NCI-H2081 (cell line): ENCODE data around the gene PBX1.

Experiments
- DNase-seq, 2 experiments: peaks; one replicate each; lab custom pipeline; 2025; lab: John Stamatoyannopoulos, UW

Gene PBX1

DNA sequence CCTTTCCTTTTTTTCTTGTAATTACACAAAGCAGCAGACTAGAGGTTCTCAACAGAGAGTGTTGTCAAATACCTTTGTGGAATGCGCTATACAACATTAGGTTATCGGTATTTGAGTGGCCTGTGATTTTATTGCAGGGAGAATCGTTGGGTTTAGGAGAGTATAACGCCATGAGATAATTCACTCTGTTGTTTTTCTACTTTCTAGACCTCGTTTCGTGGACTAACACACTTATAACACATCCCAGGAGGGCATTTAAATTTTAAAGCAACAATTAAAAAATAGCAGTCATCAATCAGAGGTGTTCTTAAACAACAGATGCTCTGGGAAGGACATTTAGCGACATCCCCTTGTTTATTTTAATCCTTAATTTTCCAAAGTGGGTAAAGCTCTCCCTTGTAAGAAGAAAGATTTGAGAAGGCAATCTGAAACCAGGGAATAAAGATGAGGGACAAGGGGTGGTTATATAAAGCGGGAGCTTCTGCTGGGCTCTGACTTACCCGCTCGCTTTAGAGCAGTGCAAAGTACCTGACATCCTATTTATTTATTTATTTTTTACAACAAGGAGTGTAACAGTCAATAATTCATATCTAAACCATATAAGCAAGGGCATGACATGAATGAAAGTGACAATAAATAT is 4.9 kb downstream of the PBX1 start:
- DNase-seq: peak in 1 of 2 experiments; percentile 43

DNA sequence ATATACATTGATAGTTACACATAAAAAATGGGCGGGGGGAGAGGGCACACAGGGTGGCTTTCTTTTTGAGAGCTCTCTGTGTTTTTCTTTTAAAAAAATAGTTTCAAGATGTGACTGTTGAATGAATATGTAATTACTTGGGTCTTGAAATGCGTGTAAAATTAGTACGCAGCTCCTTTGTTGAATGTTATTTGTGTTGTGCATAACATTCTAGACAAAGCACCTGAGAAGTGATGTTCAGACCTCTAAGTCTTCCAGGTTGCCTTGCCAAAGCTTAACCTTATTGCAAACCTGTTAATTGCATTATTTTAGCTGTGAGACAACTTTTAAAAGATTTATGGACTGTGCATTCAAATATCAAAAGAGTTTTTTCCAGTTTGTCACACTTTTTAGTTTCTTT is 5.4 kb downstream of the PBX1 start:
- no peak for DNase-seq

DNA sequence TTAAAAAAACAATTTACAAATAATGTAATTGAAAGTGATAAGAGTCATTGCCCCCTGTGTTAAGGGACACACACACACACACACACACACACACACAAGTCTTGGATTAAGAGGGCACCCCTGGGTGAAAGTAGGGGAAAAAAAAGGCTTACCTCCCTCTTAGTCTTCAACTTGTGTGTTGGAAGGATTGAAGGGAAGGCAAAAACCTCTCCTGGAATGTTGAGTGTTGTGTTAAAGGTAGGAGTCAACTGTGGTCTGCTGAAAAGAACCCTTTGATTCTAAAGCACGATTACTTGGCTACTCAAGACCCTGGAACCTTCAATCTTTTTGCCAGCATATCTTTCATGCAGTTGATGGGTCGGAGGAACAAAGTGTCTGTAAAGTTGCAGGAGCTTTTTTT is 6.4 kb downstream of the PBX1 start:
- no peak for DNase-seq

DNA sequence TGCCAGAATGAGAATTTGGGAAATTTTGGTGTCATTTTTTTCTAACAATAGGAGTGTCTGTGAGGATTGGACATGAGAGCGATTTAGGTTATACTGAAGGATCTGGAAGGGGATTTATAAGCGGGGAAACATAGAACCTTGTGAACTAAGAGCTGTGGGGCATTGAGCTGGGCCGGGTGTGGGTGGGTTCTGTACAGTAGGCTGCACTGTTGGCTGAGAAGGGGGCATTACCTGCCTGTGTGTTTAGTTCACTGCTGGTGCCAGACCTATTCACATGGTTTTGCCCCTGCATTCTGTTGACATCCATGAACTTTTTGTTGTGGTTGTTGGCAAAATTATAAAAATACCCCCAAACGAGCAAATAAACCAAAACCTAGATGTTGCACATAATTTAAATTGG is 8.8 kb downstream of the PBX1 start:
- no peak for DNase-seq

DNA sequence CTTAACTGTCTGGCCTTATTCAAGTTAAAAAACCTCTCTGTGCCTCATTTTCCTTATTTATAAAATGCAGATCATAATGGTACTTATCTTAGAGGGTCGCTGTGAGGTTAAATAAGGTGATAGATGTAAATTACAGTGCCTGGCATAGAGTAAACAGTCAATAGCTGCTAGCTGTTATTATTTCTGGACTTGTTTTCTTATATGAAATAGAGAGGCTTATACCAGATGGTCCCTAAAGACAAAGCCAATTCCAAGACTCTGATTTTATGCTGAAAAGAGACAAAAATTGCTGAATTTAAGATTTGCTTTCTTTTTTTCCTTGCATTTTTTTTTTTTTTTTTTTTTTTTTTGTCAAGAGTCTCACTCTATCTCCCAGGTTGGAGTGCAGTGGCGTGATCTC is 10.3 kb downstream of the PBX1 start:
- no peak for DNase-seq

DNA sequence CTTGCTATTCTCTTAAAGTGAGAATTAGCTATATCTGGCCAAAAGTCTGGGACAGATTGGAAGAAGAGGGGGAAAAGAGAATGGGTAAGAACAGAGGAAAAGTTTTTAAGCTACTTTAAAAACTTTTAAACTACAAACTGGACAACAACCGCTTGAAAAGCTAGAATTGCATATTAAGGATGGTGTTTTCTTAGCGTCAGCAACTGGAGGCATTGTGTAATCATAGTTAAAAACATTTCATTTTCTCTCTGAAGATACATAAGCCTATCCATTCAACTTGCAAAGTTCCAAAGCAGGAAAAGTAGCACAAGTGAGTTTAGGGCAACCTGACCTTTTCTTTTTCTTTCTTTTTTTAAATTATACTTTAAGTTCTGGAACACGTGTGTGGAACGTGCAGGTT is 10.9 kb downstream of the PBX1 start:
- no peak for DNase-seq

DNA sequence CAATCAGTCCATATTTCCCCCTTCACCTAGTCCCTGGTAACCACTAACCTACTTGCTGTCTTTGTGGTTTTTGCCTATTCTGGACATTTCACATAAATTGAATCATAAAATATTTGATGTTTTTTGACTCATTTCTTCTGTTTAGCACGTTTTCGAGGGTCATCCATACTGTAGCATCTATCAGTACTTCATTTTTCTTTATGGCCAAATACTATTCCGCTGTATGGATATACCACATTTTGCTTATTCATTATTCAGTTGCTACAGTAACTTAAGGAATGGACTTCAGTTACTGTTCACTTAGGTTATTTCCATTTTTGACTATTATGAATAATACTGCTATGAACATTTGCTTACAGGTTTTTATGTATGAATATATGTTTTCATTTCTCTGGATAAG is 12.3 kb downstream of the PBX1 start:
- DNase-seq: no peak

DNA sequence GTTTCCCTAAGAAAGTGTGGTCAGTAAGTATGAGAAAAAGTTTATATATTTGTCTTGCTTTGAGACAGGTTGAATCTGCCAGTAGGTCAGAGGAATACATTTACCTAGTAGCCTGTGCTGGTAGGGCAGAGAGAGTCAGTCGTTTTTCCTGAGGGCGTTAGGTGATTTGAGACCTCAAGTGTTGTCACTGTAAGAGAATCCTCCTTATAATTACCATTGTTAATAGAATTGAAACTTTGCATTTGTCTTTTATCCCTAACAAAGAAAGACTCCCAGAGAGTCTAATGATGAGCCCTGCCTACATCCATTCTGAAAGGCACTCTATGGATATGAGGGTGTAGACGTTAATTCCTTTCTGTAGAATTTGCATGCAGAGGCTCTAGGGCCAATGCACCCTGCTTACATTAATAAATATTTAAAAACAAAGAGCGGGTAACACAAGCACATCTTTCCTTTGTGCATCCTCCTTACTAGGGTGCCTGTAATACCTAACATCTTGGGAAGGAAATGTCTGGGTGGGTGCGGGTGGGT is 16.4 kb downstream of the PBX1 start:
- DNase-seq: no peak

DNA sequence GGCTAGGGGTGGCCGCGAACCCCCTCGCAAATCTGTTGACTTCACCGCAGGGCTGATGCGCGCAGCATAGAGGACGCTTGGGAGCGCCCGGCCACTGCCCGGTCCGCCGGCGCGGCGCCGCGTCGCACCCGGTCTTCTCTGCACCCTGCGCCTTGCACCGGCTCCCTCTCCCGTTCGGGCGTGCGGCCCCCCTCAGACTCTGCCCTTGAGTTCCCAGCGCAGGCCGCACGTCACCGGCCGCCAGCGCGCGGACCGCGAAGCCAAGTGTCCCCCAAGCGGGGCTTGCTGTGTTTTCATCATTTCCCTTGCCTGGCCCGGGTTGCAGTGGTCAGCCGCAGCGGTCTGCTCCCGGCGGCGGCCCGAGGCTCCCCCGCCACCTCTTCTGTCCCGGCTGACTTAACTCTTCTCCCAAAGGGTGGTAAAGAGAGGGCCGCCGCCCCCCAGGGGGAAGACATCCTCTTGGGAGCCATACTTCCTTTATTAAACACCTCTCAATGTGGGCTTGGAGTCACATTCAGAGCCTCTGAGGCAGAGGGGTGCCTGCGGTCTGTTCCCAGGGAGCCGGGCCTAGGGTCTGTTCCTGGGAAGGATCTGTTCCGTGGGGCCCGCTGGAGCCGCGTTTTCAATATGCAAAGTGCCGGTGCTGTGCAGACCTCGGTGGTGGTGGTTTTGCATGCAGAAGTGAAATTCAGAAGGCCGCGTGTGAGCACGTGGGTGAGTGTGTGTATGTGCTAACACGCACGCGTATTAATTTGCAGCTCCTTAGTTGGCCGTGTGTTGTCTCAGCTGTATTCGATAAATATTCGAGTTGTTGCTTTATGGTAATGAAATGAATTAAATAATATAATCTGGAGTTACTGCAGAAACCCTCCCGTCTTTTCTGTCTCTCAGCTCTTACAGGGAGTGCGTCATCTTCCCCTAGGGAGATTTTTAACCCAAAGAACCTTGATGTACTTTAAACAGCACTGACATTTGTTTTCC is 17.6 kb downstream of the PBX1 start:
- no peak for DNase-seq

DNA sequence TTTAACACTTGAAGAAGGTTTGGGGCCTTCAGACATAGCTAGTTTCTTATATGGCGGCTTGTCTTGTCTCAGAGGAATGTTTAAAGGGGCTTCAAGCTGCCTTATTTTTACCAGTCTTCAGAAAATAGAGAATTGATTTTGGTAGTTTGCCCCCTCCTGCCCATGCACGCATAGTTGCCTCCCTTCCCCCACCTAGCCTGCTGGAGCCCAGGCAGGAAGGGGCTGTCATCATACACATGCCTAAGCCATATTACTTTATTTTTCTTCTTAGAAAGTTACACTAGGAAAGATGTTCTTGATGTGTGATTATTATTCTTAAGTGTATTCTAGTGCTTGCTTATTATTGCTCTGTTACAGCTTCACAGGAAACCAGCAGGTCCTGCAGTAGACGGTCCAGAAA is 18.3 kb downstream of the PBX1 start:
- no peak for DNase-seq

DNA sequence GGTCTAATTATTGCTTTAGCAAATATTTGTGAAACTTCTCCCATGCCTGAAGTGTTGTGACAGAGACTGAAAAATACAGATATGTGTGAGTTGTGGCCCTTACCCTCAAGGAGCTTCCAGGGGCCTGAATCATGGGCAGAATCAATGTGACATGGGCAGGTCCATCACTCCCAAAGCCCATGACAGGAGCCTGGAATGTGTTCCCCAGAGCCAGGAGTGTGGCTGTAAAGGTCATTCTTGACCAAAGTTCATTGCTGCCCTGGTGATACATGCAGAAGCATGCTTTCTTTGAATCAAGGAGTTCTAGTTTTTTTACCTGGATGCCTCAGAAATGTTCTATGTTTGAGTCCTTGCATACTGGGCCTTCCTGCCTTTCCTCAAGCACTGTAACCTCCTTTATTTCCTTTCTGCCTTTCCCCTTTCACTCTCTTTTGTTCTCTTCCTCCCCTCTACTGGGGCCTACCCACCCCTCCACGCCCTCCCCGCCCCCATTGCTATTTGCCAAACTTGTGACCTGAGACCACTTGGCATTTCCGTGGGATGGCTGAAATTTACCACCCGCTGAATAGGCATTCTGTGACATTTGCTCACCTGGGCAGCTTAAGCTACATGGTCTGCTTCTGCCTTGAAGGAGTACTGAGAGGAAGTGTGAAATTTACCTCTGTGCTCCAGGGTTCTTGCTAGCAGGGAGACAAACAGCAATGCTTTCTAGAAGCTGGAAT is 19.7 kb downstream of the PBX1 start:
- no peak for DNase-seq

DNA sequence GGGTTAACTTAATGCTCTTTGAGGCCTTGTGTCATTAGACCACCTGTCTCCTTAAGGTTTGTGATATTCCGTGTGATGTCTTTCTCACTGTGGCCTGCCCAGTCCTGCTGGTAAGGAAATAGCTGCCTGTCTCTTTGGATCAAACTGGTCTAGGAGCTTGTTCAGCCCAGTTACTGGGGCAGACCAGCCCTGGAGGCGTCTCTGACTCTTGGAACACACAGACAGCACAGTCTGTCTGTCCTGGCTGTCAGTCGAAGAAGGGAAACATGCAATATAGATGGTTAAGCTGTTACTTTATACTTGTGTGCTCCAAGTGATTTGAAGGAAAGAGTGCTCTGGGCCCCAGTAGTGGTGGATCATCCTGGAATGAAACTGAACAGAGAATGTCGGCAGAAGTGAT is 20.4 kb downstream of the PBX1 start:
- no peak for DNase-seq

DNA sequence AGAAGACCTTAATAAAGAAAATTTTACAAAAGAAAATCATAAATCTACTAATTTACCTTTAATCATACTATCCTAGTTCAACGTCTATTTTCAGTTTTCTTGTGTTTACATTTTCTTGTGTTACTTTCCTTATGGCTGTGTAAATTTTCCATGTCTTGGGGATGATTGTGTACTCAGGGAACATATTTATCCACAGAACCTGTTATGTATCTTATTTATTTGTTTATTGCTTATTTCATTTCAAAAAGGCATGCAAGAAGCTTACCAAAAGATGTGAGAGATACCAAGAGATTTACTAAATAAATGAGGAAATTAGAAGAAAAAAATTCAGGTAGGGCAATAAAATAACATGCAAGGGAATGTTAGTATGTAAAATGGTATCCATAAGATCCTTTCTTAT is 22.8 kb downstream of the PBX1 start:
- no peak for DNase-seq

DNA sequence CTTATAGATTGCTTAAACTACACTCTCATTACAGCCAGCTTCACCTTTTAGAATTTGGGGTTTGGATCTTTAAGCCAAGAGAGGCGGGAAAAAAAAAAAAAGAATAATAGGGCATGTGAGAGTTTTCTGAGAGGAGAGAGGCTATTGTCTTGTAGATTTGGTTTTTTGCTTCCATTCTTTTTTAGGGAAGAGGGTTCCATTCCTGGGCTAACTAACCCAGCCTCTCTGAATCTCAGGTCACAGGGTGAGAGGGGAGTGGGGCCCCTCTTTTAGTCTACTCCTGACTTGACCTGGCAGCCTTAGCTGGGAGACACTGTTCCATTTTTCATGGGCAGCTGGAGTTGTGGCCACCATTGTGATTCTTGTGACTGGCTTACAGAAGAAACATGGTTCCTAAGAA is 24.2 kb downstream of the PBX1 start:
- no peak for DNase-seq

DNA sequence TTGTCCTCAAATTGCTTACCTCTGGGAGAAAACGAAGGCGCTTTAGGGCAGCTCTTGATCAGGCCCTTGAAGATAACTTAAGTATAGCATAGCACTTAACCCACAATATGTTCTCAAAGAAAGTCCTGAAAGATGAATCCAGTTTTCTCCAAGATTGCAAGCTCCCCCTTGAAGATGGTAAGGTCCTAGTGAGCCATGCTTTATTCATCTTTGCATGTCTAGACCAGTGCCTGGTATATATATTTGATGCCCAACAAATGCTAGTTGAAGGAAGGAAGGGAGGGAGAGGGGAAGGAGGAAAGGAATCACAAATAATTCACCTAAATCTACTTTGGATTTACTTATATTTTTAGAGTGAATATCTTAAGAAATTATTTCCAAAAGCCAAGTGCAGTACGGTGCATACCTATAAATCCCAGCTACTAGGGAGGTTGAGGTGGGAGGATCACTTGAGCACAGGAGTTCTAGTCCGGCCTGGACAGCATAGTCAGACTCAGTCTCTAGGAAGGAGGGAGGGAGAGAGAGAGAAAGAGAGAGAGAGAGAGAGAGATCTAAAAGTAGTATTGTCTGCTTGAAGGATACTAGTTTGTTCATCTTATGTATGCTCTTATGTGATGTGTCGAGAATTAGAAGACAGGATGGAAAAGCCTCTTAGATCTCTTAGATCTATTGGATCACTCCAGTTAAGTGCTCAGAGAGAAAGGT is 25.0 kb downstream of the PBX1 start:
- no peak for DNase-seq

DNA sequence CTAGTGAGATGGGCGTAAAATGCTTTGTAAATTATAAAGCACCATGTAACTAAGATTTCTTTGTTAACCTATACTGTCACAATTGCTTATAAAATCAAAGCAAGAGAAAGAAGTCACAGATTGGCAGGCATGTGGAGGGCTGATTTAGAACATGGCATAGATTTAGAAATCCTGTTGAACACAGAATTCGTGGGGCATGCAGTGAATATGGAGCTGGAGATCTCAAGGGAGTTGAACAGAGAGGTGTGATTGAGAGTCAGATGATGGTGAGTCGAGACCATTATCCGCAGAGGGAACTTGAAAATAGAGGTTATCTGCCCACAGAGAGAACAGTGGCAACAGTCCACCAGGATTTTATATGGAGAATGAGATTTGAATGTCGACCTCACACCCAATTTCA is 27.6 kb downstream of the PBX1 start:
- no peak for DNase-seq

DNA sequence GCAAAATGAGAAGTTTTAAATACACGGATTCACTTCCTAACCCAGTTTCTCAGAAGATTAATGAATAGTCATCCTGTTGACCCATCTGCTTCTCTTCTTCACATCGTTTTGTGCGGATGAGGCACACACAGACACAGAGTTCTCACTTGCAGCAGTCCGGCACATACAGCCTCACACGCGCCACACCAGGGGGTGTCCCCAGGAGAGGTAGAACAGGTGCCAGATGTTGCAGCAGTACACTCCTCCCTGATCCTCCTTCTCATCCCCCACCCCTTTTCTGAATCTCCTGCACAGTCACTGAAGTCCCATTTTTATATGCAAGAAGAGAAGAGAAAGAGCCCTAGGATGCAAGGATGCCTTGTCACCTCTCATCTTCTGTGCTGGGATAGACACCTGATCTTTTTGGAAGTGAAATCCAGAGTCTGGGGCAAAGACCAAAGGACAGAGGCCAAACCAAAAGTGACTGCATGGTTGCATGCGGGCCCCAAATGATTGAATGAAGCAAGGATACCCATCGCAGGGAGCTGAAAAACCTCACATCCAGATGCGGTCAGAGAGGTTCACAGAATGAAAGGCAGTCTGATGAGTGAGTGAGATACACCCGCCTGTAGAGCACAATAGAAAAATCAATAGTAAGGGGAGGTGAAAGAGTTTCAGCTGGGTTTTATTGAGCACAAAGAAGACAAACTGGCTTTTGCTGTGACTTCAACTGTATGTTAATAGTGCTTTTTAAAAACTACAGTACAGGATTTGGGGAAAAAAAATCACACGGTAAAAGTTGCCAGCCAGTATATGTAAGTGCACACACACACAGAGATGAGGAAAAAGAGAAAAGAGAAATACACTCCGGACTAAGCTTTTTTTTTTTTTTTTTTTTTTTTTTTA is 28.9 kb downstream of the PBX1 start:
- no peak for DNase-seq

DNA sequence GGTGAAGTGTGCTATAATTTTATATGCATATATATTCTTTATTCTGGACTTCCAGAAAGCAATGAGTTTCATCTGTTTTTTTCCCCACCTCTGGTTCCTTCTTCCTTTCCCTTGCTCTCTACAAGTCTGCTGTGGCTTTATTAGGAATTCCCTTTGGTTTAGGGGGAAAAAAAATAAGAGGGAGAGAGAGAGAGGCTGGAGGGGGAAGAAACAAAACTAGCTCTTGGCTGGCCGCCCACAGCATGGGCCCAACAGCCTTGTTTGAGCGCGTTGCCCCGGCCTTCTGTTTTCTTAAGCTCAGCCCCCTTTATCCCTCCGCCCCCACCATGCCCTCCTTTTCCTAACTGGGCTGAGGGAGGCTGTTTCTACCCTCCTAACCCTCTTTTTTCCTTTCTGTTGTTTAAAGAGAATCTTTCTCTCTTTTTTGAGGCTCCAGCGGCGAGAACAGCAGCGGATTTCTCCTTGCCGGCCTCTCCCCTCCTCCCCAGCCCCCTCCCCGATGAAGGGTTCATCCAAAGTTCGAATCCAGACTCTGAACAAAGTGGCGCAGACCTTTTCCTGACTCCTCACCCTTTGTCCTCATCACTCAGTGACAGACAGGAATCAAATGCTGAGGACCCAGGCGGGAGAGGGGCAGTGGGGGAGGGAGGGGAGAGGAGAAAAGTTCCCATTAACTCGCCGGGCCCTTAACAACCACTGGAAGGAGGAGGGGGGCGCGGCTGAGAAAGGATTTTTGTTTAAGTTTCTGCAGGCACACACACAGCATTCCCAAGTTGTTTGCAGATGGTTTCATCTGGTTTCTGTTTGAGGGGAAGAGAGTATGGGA is 29.7 kb downstream of the PBX1 start:
- DNase-seq: peak in 1 of 2 experiments; percentile 26

DNA sequence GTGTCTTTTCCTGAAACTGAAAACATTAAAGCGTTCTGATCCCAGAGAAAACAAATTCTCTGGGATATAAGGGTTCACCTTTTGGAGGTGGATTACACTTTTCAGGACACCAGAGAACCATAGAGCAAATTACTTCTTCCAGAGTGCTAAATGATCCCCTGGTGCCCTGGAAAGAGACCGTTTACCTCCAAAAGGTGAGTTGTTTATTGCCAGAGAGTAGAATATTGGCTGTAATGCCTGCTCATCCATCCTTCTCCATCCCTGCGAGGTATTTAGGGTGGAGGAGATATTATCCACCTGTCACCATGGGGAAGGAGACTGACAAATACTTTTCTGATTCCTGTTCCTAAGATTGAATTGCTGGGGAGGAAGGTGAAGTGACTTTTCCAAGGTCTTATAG is 30.4 kb downstream of the PBX1 start:
- no peak for DNase-seq

DNA sequence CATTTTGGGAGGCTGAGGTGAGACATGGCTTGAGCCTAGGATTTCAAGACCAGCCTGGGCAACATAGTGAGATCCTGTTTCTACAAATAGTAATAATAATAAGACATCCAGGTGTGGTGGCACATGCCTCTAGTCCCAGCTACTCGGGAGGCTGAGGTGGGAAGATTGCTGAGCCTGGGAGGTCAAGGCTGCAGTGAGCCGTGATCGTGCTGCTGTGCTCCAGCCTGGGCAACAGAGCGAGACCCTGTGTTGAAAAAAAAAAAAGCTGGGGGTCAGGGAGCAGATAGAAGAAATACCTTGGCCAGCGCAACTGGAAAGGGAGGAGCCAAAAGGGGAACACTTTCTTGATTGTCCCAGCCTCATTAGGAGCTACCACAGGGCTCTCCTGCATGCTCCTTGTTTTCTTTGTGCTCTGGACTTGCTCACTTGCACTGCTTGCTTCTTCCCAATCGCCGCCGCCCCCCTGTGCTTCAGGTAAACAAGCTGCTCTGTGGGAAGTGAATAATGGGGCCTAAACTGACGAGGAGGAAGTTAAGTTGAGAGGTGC is 31.1 kb downstream of the PBX1 start:
- DNase-seq: peak in 1 of 2 experiments; percentile 32
